Adrenal gland (tissue), 5 donors: ENCODE data around the gene WDR5.

Experiments
- CTCF ChIP-seq, 6 experiments: fragments of 450-650 bp in 4 of 6; fragments of 200-600 bp in 2 of 6; sonication (generic) in 1 of 6; IDR thresholded peaks; 1 replicate in 5 of 6; 2 replicates in 1 of 6; pipeline versions ENCODE4 v1.5.1 to v1.8.0; 2016 to 2021; ENCODE audit warnings: antibody characterized with exemption in 6 of 6, mild to moderate bottlenecking in 2 of 6, moderate library complexity in 1 of 6
- POLR2A ChIP-seq, 2 donors: fragments of 450-650 bp; IDR thresholded peaks; one replicate each; pipeline ENCODE4 v1.6.1; 2017; ENCODE audit warnings: antibody characterized with exemption in 2 of 2, mild to moderate bottlenecking in 2 of 2, moderate library complexity in 1 of 2
- donor health status: DM: no; HTN: no; CAD: no.

GRCh38 chr9:134177624-134178393 lies 41.9 kb downstream of the WDR5 start:
- TF ChIP-seq CTCF (IDR thresholded peaks at IDR 0.05), result no peak
- no peak for TF ChIP-seq POLR2A (IDR thresholded peaks at IDR 0.05)
